Keratinocyte (primary cell): Measurements from ENCODE around the gene TOB2. TPM values are rescaled to one million over a fixed set of nuclear protein-coding genes. Genes with fewer than 3 reads are reported as not detected.

Experiments used
- DNase-seq: peaks from one replicate; pipeline ENCODE4 v3.0.0-alpha.2; 2011; ENCODE audit warnings: low read depth, missing footprints, low spot score
- FAIRE-seq: peaks from 2 replicates; lab custom pipeline; 2011; peaks lifted over from hg19 to GRCh38; lab: Jason Lieb, UNC
- H2AFZ ChIP-seq: 2 replicates; pipeline ENCODE4 v1.6.0; 2012; ENCODE audit warnings: low read length, control low read depth, inconsistent platforms; ENCODE audit not compliant: control insufficient read depth
- H3K27ac ChIP-seq: 2 replicates; pipeline ENCODE4 v1.5.1; 2011; ENCODE audit warnings: low read length; ENCODE audit not compliant: control insufficient read depth, insufficient read depth
- H3K27me3 ChIP-seq: 3 replicates; pipeline ENCODE4 v1.6.0; 2011; ENCODE audit warnings: low read length; ENCODE audit not compliant: control insufficient read depth, insufficient read depth; ENCODE audit errors: extremely low read depth
- H3K36me3 ChIP-seq, 2 experiments: 2 replicates in 1 of 2; 3 replicates in 1 of 2; pipeline ENCODE4 v1.5.1; 2011; ENCODE audit warnings: low read length in 2 of 2, mild to moderate bottlenecking in 1 of 2; ENCODE audit not compliant: control insufficient read depth in 2 of 2, insufficient read depth in 2 of 2; ENCODE audit errors: extremely low read depth in 1 of 2
- H3K4me1 ChIP-seq: 3 replicates; pipeline ENCODE4 v1.5.1; 2011; ENCODE audit warnings: low read length; ENCODE audit not compliant: control insufficient read depth, insufficient read depth; ENCODE audit errors: extremely low read depth
- H3K4me2 ChIP-seq: 3 replicates; pipeline ENCODE4 v1.6.0; 2011; ENCODE audit warnings: low read depth, low read length; ENCODE audit not compliant: control insufficient read depth, insufficient read depth; ENCODE audit errors: extremely low read depth
- H3K4me3 ChIP-seq, 3 experiments: fragments of 200-600 bp in 1 of 3; sonication (generic) in 1 of 3; 2 replicates in 2 of 3; 3 replicates in 1 of 3; pipeline ENCODE4 v1.5.1; 2011 to 2016; ENCODE audit warnings: low read length in 3 of 3, mild to moderate bottlenecking in 3 of 3, control low read depth in 2 of 3, inconsistent platforms in 1 of 3, low read depth in 1 of 3, mixed read lengths in 1 of 3, mixed run types in 1 of 3, moderate library complexity in 1 of 3; ENCODE audit not compliant: control insufficient read depth in 2 of 3, insufficient read depth in 2 of 3; ENCODE audit errors: extremely low read depth in 1 of 3
- H3K79me2 ChIP-seq: 2 replicates; pipeline ENCODE4 v1.6.0; 2012; ENCODE audit warnings: low read length; ENCODE audit not compliant: control insufficient read depth, insufficient read depth
- H3K9ac ChIP-seq: 3 replicates; pipeline ENCODE4 v1.6.0; 2011; ENCODE audit warnings: low read length; ENCODE audit not compliant: control insufficient read depth, insufficient read depth; ENCODE audit errors: extremely low read depth
- H3K9me1 ChIP-seq: 3 replicates; pipeline ENCODE4 v1.6.0; 2011; ENCODE audit warnings: low read length; ENCODE audit not compliant: control insufficient read depth, insufficient read depth; ENCODE audit errors: extremely low read depth
- H3K9me3 ChIP-seq: 2 replicates; pipeline ENCODE4 v1.5.1; 2012; ENCODE audit warnings: low read depth, low read length; ENCODE audit not compliant: control insufficient read depth
- H4K20me1 ChIP-seq: 3 replicates; pipeline ENCODE4 v1.6.0; 2011; ENCODE audit warnings: low read length; ENCODE audit not compliant: control insufficient read depth, insufficient read depth; ENCODE audit errors: extremely low read depth
- CTCF ChIP-seq, 3 experiments: IDR thresholded peaks in 1 of 3; conservative IDR thresholded peaks in 1 of 3; optimal IDR thresholded peaks in 1 of 3; 2 replicates in 2 of 3; 3 replicates in 1 of 3; pipeline versions ENCODE3 to v1.5.1; 2011; ENCODE audit warnings: low read length in 3 of 3, mild to moderate bottlenecking in 3 of 3, moderate library complexity in 2 of 3, control low read depth in 1 of 3, inconsistent platforms in 1 of 3; ENCODE audit not compliant: insufficient read depth in 2 of 3; ENCODE audit errors: extremely low read depth in 1 of 3
- EZH2 ChIP-seq: IDR thresholded peaks from one replicate; pipeline ENCODE4 v1.6.1; 2012; ENCODE audit warnings: inconsistent platforms, mild to moderate bottlenecking, low read length, moderate library complexity
- dilution Hi-C: fragments of 300-500 bp; cut with MboI; formaldehyde crosslinking; loops from one replicate; pipeline ENCODE4 v1.7.0; 2020; ENCODE audit warnings: low sequenced_read_pairs; ENCODE audit not compliant: extremely low pct_ligation_motif_present
- polyA plus RNA-seq, 5 experiments: library from polyadenylated mRNA; depleted of rRNA in 3 of 5; stranded (reverse) in 3 of 5; stranded (forward) in 1 of 5; unstranded in 1 of 5; fragments of >200 nt; gene quantifications; 1 replicate in 1 of 5; 2 replicates in 3 of 5; 3 replicates in 1 of 5; pipeline versions ENCODE4 v1.2.1 to v1.2.3, GENCODE V29; 2011 to 2012; ENCODE audit warnings: missing spikeins in 2 of 5, low read depth in 1 of 5, low replicate concordance in 1 of 5

Gene TOB2
- polyA plus RNA-seq, 1 donor (not counting 4 experiments of a cell fraction or from before 2014, with no cell fraction given): 14.5 TPM

DNA sequence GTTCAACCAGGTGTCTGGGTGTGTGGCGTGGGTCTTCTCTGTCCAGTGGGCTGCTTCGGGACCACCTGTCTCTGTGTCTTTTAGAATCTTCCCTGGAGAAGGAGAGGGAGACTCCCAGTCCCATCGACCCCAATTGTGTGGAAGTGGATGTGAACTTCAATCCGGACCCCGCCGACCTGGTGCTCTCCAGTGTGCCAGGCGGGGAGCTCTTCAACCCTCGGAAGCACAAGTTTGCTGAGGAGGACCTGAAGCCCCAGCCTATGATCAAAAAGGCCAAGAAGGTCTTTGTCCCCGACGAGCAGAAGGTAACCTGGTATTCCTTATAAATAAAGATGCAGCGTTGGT is 52.6 kb downstream of the TOB2 start:
- Histone ChIP-seq H2AFZ (no peak overlapping the region), H3K27me3 (no peaks in the 10 kb centered on the region), H3K79me2 (no peaks in the 10 kb centered on the region), H3K9ac (no peak overlapping the region), H3K4me2 (no peak overlapping the region), H4K20me1 (no peaks in the 10 kb centered on the region), H3K4me1 (no peaks in the 10 kb centered on the region), H3K27ac (no peak overlapping the region), H3K9me3 (no peaks in the 10 kb centered on the region), H3K4me3 (no peak overlapping the region), H3K9me1 (no peaks in the 10 kb centered on the region), H3K36me3 (peaks cover 7 to 9% of the 10 kb centered on the region in 2 experiments)
- FAIRE-seq (no peak), DNase-seq (no peak)
- no peak for TF ChIP-seq CTCF (optimal IDR thresholded peaks at IDR 0.05 in 1 of 3, IDR thresholded peaks at IDR 0.05 in 1 of 3, conservative IDR thresholded peaks at IDR 0.05 in 1 of 3; ENCODE audit: extremely low read depth in 1 of 3, insufficient read depth in 2 of 3, low read length in 3 of 3)
- no peak for TF ChIP-seq EZH2
- dilution Hi-C loops: no loop called here

DNA sequence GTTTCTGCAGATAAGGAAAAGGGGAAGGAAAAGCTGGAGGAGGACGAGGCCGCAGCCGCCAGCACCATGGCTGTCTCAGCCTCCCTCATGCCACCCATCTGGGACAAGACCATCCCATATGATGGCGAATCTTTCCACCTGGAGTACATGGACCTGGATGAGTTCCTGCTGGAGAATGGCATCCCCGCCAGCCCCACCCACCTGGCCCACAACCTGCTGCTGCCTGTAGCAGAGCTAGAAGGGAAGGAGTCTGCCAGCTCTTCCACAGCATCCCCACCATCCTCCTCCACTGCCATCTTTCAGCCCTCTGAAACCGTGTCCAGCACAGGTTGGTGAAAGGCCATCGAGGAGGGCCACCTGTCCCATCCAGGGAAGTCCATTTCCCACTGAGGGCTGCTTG is 59.3 kb downstream of the TOB2 start:
- Histone ChIP-seq H3K27ac (no peak overlapping the region), H3K9me3 (no peaks in the 10 kb centered on the region), H3K4me1 (peaks cover 6% of the 10 kb centered on the region), H3K9me1 (no peaks in the 10 kb centered on the region), H3K4me2 (no peak overlapping the region), H2AFZ (no peak overlapping the region), H3K9ac (no peak overlapping the region), H3K79me2 (no peaks in the 10 kb centered on the region), H3K4me3 (no peak overlapping the region), H3K36me3 (peaks cover 5 to 8% of the 10 kb centered on the region in 2 experiments), H3K27me3 (no peaks in the 10 kb centered on the region), H4K20me1 (no peaks in the 10 kb centered on the region)
- dilution Hi-C loops: no loop called here
- no peak for TF ChIP-seq EZH2
- TF ChIP-seq CTCF (optimal IDR thresholded peaks at IDR 0.05 in 1 of 3, IDR thresholded peaks at IDR 0.05 in 1 of 3, conservative IDR thresholded peaks at IDR 0.05 in 1 of 3; ENCODE audit: extremely low read depth in 1 of 3, insufficient read depth in 2 of 3, low read length in 3 of 3): no peak
- no peak for DNase-seq
- no peak for FAIRE-seq
